HG03442 (cell line): Measurements from ENCODE around the gene STAC3.
"Not testable (repeated sequence)": the region's sequence is repeated elsewhere in the genome, so short reads cannot be mapped to it uniquely, and the experiment has no call there.

ENCODE experiments used
- ATAC-seq: cut with Tn5 transposase; IDR thresholded peaks from one replicate; pipeline ENCODE4 v1.9.1; 2021; ENCODE audit warnings: mild to moderate bottlenecking, moderate library complexity; ENCODE audit not compliant: unreplicated experiment

The STAC3 gene

GRCh38 chr12:57250956-57251355, at the start of gene STAC3:
TSS of gene STAC3 (minus strand) at chr12:57251187. CDS start at chr12:57249636, 1,551 bp downstream.
- ATAC-seq, result no peak

GRCh38 chr12:57299514-57300016, 48.6 kb upstream of the STAC3 start:
- ATAC-seq, result no peak

- ATAC-seq, result no peak
Observed at GRCh38 chr12:57296291-57296690, 45.3 kb upstream of the STAC3 start.

- ATAC-seq, result not testable (repeated sequence)
Observed at GRCh38 chr12:57282073-57282472, 31.1 kb upstream of the STAC3 start.

GRCh38 chr12:57280211-57281062, 29.4 kb upstream of the STAC3 start:
- peak; percentile 95 for ATAC-seq

- no peak for ATAC-seq
Observed at GRCh38 chr12:57278465-57279381, 27.7 kb upstream of the STAC3 start.

- no peak for ATAC-seq
Observed at GRCh38 chr12:57276935-57277563, 26.1 kb upstream of the STAC3 start.

- not testable (repeated sequence) for ATAC-seq
Observed at GRCh38 chr12:57276233-57276632, 25.2 kb upstream of the STAC3 start.

GRCh38 chr12:57273516-57273915, 22.5 kb upstream of the STAC3 start:
- ATAC-seq, result no peak

- ATAC-seq, result no peak
Observed at GRCh38 chr12:57272337-57273151, 21.6 kb upstream of the STAC3 start.

GRCh38 chr12:57270966-57271470, 20.0 kb upstream of the STAC3 start:
- ATAC-seq, result no peak

GRCh38 chr12:57268264-57268663, 17.3 kb upstream of the STAC3 start:
- no peak for ATAC-seq

- ATAC-seq, result no peak
Observed at GRCh38 chr12:57266681-57267080, 15.7 kb upstream of the STAC3 start.

GRCh38 chr12:57263096-57263495, 12.1 kb upstream of the STAC3 start:
- ATAC-seq, result no peak

GRCh38 chr12:57262126-57262822, 11.3 kb upstream of the STAC3 start:
- ATAC-seq, result no peak

GRCh38 chr12:57261428-57261865, 10.5 kb upstream of the STAC3 start:
- ATAC-seq, result no peak

GRCh38 chr12:57260366-57260765, 9.4 kb upstream of the STAC3 start:
- ATAC-seq, result no peak

- no peak for ATAC-seq
Observed at GRCh38 chr12:57258977-57259970, 8.3 kb upstream of the STAC3 start.
